Activated CD4-positive, alpha-beta T cell treated with anti-CD3 and anti-CD28 coated beads for 4 hours (primary cell): Measurements from ENCODE around the gene PNN.

Experiments used
- DNase-seq, 2 donors: peaks; one replicate each; pipeline ENCODE4 v3.0.0-alpha.2; 2020

The PNN gene

GRCh38 chr14:39231751-39232553, 56.9 kb downstream of the PNN start:
- DNase-seq: peak; percentile 24 to 33
